H9 (cell line): ENCODE results near the gene ERCC5. TPM values are rescaled to one million over a fixed set of nuclear protein-coding genes. Genes with fewer than 3 reads are reported as not detected.

ENCODE experiments used
- DNase-seq: peaks from one replicate; pipeline ENCODE4 v3.0.0-alpha.2; 2017
- H2AFZ ChIP-seq: one replicate; pipeline ENCODE4 v1.6.1; 2013; ENCODE audit warnings: mild to moderate bottlenecking, low read length, control low read depth, moderate library complexity
- H2AK5ac ChIP-seq: 2 replicates; pipeline ENCODE4 v1.6.1; 2013; ENCODE audit warnings: low read length, control low read depth, mixed read lengths; ENCODE audit not compliant: insufficient read length
- H2BK120ac ChIP-seq: one replicate; pipeline ENCODE4 v1.6.1; 2013; ENCODE audit warnings: low read depth, mild to moderate bottlenecking, low read length, control low read depth, inconsistent platforms; ENCODE audit not compliant: poor library complexity, severe bottlenecking
- H2BK12ac ChIP-seq: 2 replicates; pipeline ENCODE4 v1.6.1; 2013; ENCODE audit warnings: low read length, control low read depth, mixed read lengths, low read depth; ENCODE audit not compliant: insufficient read length
- H2BK15ac ChIP-seq: 2 replicates; pipeline ENCODE4 v1.6.1; 2013; ENCODE audit warnings: low read depth, low read length, control low read depth
- H2BK20ac ChIP-seq: one replicate; pipeline ENCODE4 v1.6.1; 2013; ENCODE audit warnings: low read depth, mild to moderate bottlenecking, low read length, control low read depth, inconsistent platforms; ENCODE audit not compliant: poor library complexity, severe bottlenecking
- H2BK5ac ChIP-seq: 2 replicates; pipeline ENCODE4 v1.6.1; 2013; ENCODE audit warnings: low read length, control low read depth, mixed read lengths; ENCODE audit not compliant: insufficient read length
- H3K14ac ChIP-seq: 2 replicates; pipeline ENCODE4 v1.6.1; 2013; ENCODE audit warnings: low read length, control low read depth; ENCODE audit not compliant: insufficient read depth
- H3K18ac ChIP-seq: 2 replicates; pipeline ENCODE4 v1.6.1; 2013; ENCODE audit warnings: low read depth, mild to moderate bottlenecking, mixed read lengths, low read length, control low read depth; ENCODE audit not compliant: insufficient read length
- H3K23ac ChIP-seq: 2 replicates; pipeline ENCODE4 v1.6.1; 2013; ENCODE audit warnings: low read length, control low read depth, mixed read lengths, low read depth; ENCODE audit not compliant: insufficient read length
- H3K23me2 ChIP-seq: 2 replicates; pipeline ENCODE4 v1.6.1; 2013; ENCODE audit warnings: low read depth, mild to moderate bottlenecking, mixed read lengths, low read length, control low read depth; ENCODE audit not compliant: insufficient read length, poor library complexity, severe bottlenecking
- H3K27ac ChIP-seq: 2 replicates; pipeline ENCODE4 v1.5.1; 2013; ENCODE audit warnings: low read length, control low read depth, mixed read lengths, low read depth; ENCODE audit not compliant: insufficient read length
- H3K27me3 ChIP-seq: 2 replicates; pipeline ENCODE4 v1.6.1; 2013; ENCODE audit warnings: low read length, control low read depth, inconsistent platforms; ENCODE audit not compliant: insufficient read depth
- H3K4ac ChIP-seq: 2 replicates; pipeline ENCODE4 v1.6.1; 2013; ENCODE audit warnings: low read depth, mild to moderate bottlenecking, control low read depth, inconsistent platforms, low read length, moderate library complexity
- H3K4me1 ChIP-seq: 2 replicates; pipeline ENCODE4 v1.6.1; 2013; ENCODE audit warnings: low read length, control low read depth, inconsistent platforms; ENCODE audit not compliant: insufficient read depth
- H3K4me2 ChIP-seq: 2 replicates; pipeline ENCODE4 v1.6.1; 2013; ENCODE audit warnings: low read length, control low read depth, mixed read lengths; ENCODE audit not compliant: insufficient read length, insufficient read depth
- H3K56ac ChIP-seq: 2 replicates; pipeline ENCODE4 v1.6.1; 2013; ENCODE audit warnings: low read depth, mild to moderate bottlenecking, mixed read lengths, low read length, control low read depth; ENCODE audit not compliant: insufficient read length
- H3K79me1 ChIP-seq: 2 replicates; pipeline ENCODE4 v1.6.1; 2013; ENCODE audit warnings: low read depth, mild to moderate bottlenecking, moderate library complexity, low read length, control low read depth, inconsistent platforms; ENCODE audit not compliant: insufficient read depth, poor library complexity, severe bottlenecking
- H3K79me2 ChIP-seq: 2 replicates; pipeline ENCODE4 v1.6.1; 2013; ENCODE audit warnings: low read length, control low read depth, inconsistent platforms; ENCODE audit not compliant: insufficient read depth
- H3K9ac ChIP-seq: 2 replicates; pipeline ENCODE4 v1.6.1; 2013; ENCODE audit warnings: low read length, control low read depth, mixed read lengths; ENCODE audit not compliant: insufficient read length; ENCODE audit errors: extremely low read depth
- H3K9me3 ChIP-seq: one replicate; pipeline ENCODE4 v1.6.1; 2013; ENCODE audit warnings: low read depth, low read length, inconsistent platforms; ENCODE audit not compliant: control insufficient read depth
- H3T11ph ChIP-seq: one replicate; pipeline ENCODE4 v1.6.1; 2013; ENCODE audit warnings: mild to moderate bottlenecking, low read length, control low read depth, inconsistent platforms
- H4K20me1 ChIP-seq: one replicate; pipeline ENCODE4 v1.6.1; 2013; ENCODE audit not compliant: control insufficient read depth, insufficient read length, insufficient read depth
- H4K5ac ChIP-seq: 2 replicates; pipeline ENCODE4 v1.6.1; 2013; ENCODE audit warnings: low read depth, mild to moderate bottlenecking, mixed read lengths, low read length, control low read depth; ENCODE audit not compliant: insufficient read length
- H4K8ac ChIP-seq: replicated peaks from 2 replicates; pipeline ENCODE4 v1.6.1; 2013; ENCODE audit warnings: low read length, control low read depth, mixed read lengths, low read depth; ENCODE audit not compliant: insufficient read length
- H4K91ac ChIP-seq: 2 replicates; pipeline ENCODE4 v1.6.1; 2013; ENCODE audit warnings: low read depth, mild to moderate bottlenecking, moderate library complexity, mixed read lengths, low read length, control low read depth; ENCODE audit not compliant: insufficient read length
- H3K27ac Mint-ChIP-seq, 3 experiments: 2 replicates in 2 of 3; 3 replicates in 1 of 3; pipeline ENCODE4 v1.8.0; 2020 to 2021; ENCODE audit warnings: mixed read lengths in 3 of 3, mild to moderate bottlenecking in 1 of 3, moderate library complexity in 1 of 3
- H3K27me3 Mint-ChIP-seq: 2 replicates; pipeline ENCODE4 v1.8.0; 2021; ENCODE audit warnings: low read depth, mild to moderate bottlenecking, moderate library complexity, mixed read lengths
- H3K36me3 Mint-ChIP-seq, 3 experiments: 2 replicates in 2 of 3; 3 replicates in 1 of 3; pipeline ENCODE4 v1.8.0; 2020 to 2021; ENCODE audit warnings: low read depth in 3 of 3, mixed read lengths in 3 of 3; ENCODE audit not compliant: insufficient read depth in 1 of 3
- H3K4me1 Mint-ChIP-seq, 2 experiments: 2 replicates each; pipeline ENCODE4 v1.8.0; 2020; ENCODE audit warnings: mixed read lengths in 2 of 2
- H3K4me3 Mint-ChIP-seq, 2 experiments: 2 replicates in 1 of 2; 3 replicates in 1 of 2; pipeline ENCODE4 v1.8.0; 2020 to 2021; ENCODE audit warnings: mild to moderate bottlenecking in 2 of 2, mixed read lengths in 2 of 2, moderate library complexity in 1 of 2
- H3K9me3 Mint-ChIP-seq, 2 experiments: 2 replicates in 1 of 2; 3 replicates in 1 of 2; pipeline ENCODE4 v1.8.0; 2020; ENCODE audit warnings: mild to moderate bottlenecking in 2 of 2, mixed read lengths in 2 of 2, moderate library complexity in 1 of 2
- whole genome bisulfite sequencing: extraction: QIAGEN DNeasy Blood & Tissue Kit; methylation state at CpG from one replicate; pipeline ENCODE4 v1.1.7; 2013; ENCODE audit warnings: missing lambda C conversion rate, low lambda C conversion rate, mixed read lengths; ENCODE audit not compliant: insufficient read length; ENCODE audit errors: extremely low coverage; 5-methylcytosine and 5-hydroxymethylcytosine counted together
- total RNA-seq: library from RNA; stranded (reverse); gene quantifications from 2 replicates; pipeline ENCODE4 v1.2.1, GENCODE V29; 2021
- TF ChIP-seq, protein P1 (sequence below): fragments of 200-600 bp; sonication (generic); conservative IDR thresholded peaks from 3 replicates; pipeline ENCODE4 v1.8.0; 2021; ENCODE audit warnings: antibody characterized with exemption, mild to moderate bottlenecking

Gene ERCC5
- total RNA-seq, 1 experiment from 2014 or later, result 26.8 TPM

DNA sequence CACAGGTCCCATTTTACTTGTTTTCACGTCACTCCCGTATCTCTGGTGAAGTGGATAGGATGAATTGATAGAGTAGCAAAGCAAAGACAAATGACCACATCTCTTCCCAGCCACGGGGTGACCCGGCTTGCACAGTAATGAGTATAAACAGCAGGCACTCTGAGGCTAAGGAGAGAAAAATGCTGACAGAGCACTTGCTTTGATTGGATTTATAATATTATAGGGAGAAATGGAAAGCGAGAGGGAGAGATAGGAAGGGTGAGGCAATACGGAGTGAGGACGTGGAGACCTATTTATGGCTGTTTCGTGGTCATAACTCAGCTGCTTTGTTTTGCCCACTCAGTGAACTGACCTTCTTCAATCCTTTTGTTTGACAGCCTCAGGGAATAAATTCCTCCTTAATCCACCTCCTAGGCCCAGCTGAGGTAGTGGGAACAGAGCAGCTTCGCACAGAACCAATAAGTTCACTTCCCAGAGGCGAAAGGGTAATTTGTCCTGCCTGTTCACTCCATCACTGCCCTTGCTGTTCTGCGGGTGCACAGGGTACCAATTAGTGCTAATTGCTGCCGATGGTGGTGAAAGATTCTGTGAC lies 68.6 kb downstream of the ERCC5 start:
- no peaks in the 10 kb centered on the region for H3K36me3 Mint-ChIP-seq
- H2BK15ac ChIP-seq, result no peak overlapping the region
- TF ChIP-seq, protein P1, sequence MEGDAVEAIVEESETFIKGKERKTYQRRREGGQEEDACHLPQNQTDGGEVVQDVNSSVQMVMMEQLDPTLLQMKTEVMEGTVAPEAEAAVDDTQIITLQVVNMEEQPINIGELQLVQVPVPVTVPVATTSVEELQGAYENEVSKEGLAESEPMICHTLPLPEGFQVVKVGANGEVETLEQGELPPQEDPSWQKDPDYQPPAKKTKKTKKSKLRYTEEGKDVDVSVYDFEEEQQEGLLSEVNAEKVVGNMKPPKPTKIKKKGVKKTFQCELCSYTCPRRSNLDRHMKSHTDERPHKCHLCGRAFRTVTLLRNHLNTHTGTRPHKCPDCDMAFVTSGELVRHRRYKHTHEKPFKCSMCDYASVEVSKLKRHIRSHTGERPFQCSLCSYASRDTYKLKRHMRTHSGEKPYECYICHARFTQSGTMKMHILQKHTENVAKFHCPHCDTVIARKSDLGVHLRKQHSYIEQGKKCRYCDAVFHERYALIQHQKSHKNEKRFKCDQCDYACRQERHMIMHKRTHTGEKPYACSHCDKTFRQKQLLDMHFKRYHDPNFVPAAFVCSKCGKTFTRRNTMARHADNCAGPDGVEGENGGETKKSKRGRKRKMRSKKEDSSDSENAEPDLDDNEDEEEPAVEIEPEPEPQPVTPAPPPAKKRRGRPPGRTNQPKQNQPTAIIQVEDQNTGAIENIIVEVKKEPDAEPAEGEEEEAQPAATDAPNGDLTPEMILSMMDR, result no peak
- no peak overlapping the region for H3K23ac ChIP-seq
- no peak for DNase-seq
- H3K79me1 ChIP-seq, result no peaks in the 10 kb centered on the region
- no peak overlapping the region for H2AFZ ChIP-seq
- 100% methylated on average over 3 of the region's 12 CpGs for WGBS
- H3K27ac Mint-ChIP-seq, result no peak overlapping the region; a peak in 1 of 7 replicates
- H3K14ac ChIP-seq, result no peak overlapping the region
- H4K20me1 ChIP-seq, result no peaks in the 10 kb centered on the region
- no peak overlapping the region for H2AK5ac ChIP-seq
- H3K4ac ChIP-seq, result no peak overlapping the region
- no peaks in the 10 kb centered on the region for H3K79me2 ChIP-seq
- H3K56ac ChIP-seq, result no peak overlapping the region
- no peak overlapping the region for H3K9ac ChIP-seq
- H4K8ac ChIP-seq, result no peak overlapping the region
- H3K27me3 ChIP-seq, result no peaks in the 10 kb centered on the region
- H3K27ac ChIP-seq, result no peak overlapping the region
- H3K27me3 Mint-ChIP-seq, result no peaks in the 10 kb centered on the region
- no peak overlapping the region for H4K91ac ChIP-seq
- no peaks in the 10 kb centered on the region for H3K9me3 ChIP-seq
- H2BK120ac ChIP-seq, result no peak overlapping the region
- H2BK5ac ChIP-seq, result no peak overlapping the region
- no peak overlapping the region for H3K4me2 ChIP-seq
- H3K4me3 Mint-ChIP-seq, result no peak overlapping the region
- no peaks in the 10 kb centered on the region for H3K4me1 Mint-ChIP-seq
- no peak overlapping the region for H2BK20ac ChIP-seq
- peaks cover 3 to 6% of the 10 kb centered on the region in 2 experiments; a peak in 3 of 5 replicates for H3K9me3 Mint-ChIP-seq
- no peaks in the 10 kb centered on the region for H3K4me1 ChIP-seq
- H2BK12ac ChIP-seq, result no peak overlapping the region
- H4K5ac ChIP-seq, result no peak overlapping the region
- no peak overlapping the region for H3T11ph ChIP-seq
- no peaks in the 10 kb centered on the region for H3K23me2 ChIP-seq
- no peak overlapping the region for H3K18ac ChIP-seq
